Stimulated activated CD4-positive, alpha-beta T cell treated with anti-CD3 and anti-CD28 coated beads, Interleukin-1b, Interleukin-23, amount 100 ng/mL, for 1 hour (primary cell): ENCODE results near the gene OASL.
"Not testable (repeated sequence)": the region's sequence is repeated elsewhere in the genome, so short reads cannot be mapped to it uniquely, and the experiment has no call there.

Experiments
- DNase-seq, 2 donors: peaks; one replicate each; pipeline ENCODE4 v3.0.0-alpha.2; 2020; ENCODE audit warnings: low read depth in 2 of 2

Gene OASL, protein sequence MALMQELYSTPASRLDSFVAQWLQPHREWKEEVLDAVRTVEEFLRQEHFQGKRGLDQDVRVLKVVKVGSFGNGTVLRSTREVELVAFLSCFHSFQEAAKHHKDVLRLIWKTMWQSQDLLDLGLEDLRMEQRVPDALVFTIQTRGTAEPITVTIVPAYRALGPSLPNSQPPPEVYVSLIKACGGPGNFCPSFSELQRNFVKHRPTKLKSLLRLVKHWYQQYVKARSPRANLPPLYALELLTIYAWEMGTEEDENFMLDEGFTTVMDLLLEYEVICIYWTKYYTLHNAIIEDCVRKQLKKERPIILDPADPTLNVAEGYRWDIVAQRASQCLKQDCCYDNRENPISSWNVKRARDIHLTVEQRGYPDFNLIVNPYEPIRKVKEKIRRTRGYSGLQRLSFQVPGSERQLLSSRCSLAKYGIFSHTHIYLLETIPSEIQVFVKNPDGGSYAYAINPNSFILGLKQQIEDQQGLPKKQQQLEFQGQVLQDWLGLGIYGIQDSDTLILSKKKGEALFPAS

DNA sequence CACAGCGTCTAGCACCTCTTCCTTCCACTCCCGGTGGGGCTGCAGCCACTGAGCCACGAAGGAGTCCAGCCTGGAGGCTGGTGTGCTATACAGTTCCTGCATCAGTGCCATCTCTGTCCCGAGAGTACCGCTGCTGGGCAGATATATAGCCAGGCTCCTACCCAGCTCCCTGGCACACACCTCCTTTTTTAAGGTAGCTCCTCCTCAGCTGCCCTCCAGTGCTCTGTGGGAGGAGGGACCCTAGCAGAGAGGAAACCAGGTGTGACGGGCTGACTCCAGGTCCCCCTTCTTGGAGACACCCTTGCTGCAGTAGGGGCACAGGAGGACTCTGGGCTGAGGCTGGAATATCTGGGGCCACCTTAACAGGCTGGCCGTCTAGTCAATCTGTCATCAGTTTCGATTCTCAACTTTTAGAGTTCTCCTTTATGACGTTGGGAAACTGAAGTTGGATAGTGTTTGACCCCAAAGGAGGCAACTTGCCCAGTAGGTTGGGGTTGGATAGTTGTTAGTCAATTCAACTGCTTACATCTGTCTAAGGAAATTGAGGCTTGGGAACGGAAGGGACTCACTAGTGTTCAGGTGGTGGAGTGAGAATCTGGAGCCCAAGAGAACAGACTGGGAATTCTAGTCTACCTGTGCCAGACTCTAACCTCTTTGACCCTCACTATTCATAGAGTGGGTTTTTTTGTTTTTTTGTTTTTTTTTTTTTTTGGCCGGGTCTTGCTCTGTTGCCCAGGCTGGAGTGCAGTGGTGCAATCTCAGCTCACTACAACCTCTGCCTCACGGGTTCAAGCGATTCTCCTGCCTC lies at the start of gene OASL:
Gene OASL (minus strand): TSS at position 386 of the 808 bp plus-strand sequence. CDS start 275 bp downstream, at position 111.
- peak in 1 of 2 donors; percentile 8 for DNase-seq

DNA sequence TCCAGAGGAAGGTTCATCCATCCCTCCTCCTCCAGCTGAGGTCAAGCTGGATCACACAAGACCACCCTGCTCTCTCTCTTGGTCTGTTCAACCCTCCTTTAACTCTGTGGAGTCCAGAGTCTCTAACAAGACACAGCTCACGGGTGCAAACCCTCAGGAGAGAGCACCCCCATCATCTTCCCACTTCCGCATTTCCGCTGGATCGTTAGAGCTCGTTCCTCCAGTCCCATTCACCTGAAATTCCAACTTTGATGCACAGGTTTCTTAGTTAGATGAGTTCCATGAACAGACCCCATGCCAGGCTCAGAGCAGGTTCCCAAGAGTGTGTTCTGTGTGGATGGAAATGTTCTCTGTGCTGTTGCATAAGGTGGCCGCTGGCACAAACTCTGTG lies 49.1 kb upstream of the OASL start:
- DNase-seq, result no peak

DNA sequence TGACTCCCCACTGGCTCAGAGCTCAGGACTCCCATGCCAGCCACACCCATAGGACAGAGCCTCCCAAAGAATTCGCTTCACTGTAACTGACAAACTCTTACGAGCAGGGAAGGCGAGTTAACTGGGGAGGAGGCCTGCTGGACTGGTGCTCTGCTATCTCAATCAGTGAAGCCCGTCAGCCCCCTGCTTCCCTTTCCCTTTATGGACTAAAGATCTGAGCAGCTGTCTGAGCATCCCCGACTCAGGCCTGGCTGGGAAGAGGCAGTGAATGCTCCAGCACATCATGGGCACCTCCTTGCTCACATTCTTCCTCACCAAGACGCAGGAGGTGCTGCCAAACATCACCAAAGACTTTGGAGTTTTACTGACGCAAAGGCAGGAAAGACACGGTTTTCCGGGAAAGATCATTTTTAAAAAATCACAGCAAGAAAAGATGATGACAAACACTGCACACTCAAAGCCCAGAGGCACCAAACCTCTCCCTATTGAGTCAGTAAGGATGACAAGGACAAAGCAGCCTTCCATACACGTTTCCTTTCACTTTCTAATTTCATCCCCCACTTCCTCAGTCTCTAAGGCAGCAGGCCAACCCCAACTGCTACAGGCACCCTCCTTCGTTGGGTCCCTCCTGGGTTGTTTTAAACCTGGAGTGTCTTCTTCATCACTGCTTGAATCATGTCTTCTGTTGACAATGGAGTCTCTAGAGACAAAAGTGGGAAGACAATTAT lies 48.6 kb upstream of the OASL start:
- DNase-seq, result no peak

DNA sequence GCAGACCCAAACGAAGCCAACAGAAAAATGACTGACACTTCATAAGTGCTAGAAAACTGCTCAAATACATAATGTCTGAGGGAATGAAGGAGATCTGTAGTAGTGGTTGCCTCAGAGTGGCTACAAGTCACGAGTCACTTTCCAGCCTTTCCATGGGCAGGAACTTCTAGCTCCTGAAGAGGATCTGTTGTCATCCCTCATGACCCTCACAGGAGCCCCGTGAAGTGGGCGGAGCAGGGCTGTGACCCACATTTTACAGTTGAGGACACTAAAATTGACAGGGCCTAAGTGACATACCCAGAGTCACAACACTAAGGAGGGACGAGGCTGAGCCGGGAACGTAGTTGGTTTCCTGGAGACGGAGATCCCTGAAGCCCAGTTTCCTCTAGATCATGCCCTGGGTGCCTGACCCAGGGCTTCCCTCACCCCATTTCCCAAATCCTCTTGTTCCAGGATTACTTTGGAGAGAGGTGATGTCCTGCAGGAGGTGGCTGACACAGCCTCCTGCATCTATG lies 47.8 kb upstream of the OASL start:
- no peak for DNase-seq

- DNase-seq, result no peak
Observed at GRCh38 chr12:121085506-121086353, 46.7 kb upstream of the OASL start.

- no peak for DNase-seq
Observed at GRCh38 chr12:121085069-121085468, 46.0 kb upstream of the OASL start.

DNA sequence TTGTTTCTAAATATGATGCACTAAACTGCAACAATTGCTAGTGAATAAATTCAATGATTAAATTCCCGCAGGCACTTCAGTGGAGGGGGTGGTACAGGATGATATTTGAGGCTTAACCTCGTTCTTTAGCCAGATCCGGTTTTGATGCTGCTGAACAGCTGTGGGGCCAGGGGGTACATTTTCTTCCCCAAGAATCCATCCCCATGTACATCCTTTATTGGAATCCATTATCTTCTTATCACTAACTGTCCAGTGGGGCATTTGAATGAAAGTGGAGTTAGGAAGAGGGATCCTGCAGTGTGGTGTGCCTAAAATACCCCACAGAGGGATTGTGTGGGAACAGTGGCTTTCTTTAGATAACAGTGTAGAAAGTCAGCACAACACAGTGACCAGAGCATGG lies 45.2 kb upstream of the OASL start:
- DNase-seq, result no peak

DNA sequence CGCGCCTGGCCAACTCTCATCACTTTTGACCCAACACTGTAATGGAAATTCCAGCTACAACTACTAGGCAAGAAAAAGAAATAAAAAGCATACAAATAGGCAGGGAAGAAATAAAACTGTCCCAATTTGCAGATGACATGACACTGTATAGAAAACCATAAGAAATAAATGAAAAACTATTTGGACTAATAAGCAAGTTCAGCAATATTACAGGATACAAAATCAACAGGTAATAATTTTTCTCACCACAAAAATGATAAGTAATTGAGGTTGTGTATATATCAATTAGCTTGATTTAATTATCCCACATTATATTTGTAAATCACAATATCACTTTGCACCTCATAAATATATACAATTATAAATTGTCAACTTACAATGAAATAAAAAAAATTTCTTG lies 41.9 kb upstream of the OASL start:
- no peak for DNase-seq

DNA sequence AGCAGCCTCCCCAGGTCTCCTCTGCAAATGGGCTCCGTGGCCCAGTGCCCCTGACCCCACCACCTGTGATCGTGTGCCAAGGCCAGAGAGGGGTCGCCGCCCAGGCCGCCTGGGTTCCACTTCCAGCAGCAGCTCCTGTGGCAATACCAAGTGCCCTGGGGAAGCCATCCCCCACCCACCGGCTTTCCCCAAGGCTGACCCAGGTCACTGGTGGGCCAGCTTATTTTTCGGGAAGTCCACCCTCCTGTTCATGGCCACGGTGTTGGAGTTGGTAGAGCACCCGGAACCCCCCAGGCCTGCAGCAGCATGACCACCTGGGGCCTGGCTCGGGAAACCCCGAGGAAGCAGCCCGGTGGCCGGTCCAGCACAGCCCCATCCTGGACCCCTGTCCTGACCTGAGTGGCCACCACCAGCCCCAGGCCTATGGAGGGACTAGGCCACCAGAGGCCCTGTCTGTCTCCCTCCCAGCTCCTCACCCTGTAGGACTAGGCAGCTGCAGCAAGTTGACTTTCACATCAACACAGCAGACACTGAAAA lies 40.8 kb upstream of the OASL start:
- DNase-seq, result no peak

GRCh38 chr12:121077440-121077839 lies 38.4 kb upstream of the OASL start:
- not testable (repeated sequence) for DNase-seq

DNA sequence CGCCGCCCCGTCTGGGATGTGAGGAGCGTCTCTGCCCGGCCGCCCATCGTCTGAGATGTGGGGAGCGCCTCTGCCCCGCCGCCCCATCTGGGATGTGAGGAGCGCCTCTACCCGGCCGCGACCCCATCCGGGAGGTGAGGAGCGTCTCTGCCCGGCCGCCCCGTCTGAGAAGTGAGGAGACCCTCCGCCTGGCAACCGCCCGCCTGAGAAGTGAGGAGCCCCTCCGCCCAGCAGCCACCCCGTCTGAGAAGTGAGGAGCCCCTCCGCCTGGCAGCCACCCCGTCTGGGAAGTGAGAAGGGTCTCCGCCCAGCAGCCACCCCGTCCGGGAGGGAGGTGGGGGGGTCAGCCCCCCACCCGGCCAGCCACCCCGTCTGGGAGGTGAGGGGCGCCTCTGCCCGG lies 36.9 kb upstream of the OASL start:
- DNase-seq, result not testable (repeated sequence)

DNA sequence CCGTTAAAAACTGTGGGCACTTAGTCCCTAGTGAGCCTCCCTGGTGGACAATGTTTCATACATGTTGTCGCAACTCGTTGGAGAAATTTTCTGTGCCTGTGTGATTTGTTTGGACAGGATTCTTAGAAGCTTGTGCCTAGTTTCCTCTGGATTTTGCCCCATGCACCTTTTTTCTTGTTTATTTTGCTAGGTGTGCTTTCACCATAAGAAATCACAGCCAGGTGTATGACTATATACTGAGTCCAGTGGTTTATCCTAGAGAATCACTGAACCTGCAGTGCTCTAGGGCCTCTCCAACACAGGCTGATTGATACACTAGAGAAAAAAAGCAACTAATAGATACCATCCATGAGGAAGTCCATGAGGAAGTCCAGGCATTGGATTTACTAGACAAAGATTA lies 33.1 kb upstream of the OASL start:
- DNase-seq, result no peak

- DNase-seq, result no peak
Observed at GRCh38 chr12:121069206-121069605, 30.2 kb upstream of the OASL start.

GRCh38 chr12:121065345-121065744 lies 26.3 kb upstream of the OASL start:
- DNase-seq, result no peak

GRCh38 chr12:121064586-121064985 lies 25.5 kb upstream of the OASL start:
- DNase-seq, result not testable (repeated sequence)

GRCh38 chr12:121064116-121064515 lies 25.1 kb upstream of the OASL start:
- DNase-seq, result no peak

- DNase-seq, result no peak
Observed at GRCh38 chr12:121062391-121063045, 23.5 kb upstream of the OASL start.

DNA sequence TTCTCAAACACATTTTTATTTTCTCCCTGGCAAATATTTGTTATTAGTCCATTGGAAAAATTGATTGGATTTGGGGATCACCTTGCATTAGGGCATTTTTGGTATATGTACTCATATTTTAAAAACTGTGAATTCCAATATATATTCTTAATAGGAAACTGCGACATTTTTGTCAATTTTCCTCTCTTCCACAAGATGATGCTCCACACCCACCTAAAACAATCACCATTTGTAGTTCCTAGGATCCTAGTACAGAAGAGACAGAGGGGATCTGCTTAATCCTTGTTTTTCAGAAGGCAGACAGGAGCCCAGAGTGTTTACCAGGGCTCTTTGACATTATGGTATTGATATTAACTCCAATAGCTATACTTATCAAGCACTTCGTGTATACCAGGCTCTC lies 22.8 kb upstream of the OASL start:
- DNase-seq, result no peak

- peak in 1 of 2 donors; percentile 14 for DNase-seq
Observed at GRCh38 chr12:121060149-121061001, 21.3 kb upstream of the OASL start.
